Colonic mucosa (tissue), 4 donors: ENCODE results near the gene LIPJ. TPM values are rescaled to one million over a fixed set of nuclear protein-coding genes. Genes with fewer than 3 reads are reported as not detected.

Source experiments
- DNase-seq: peaks from one replicate; pipeline ENCODE4 v3.0.0-alpha.2; 2020
- H3K27ac ChIP-seq: fragments of 200-600 bp; one replicate; pipeline ENCODE4 v1.8.0; 2021
- H3K27me3 ChIP-seq: fragments of 200-600 bp; one replicate; pipeline ENCODE4 v1.8.0; 2021
- H3K36me3 ChIP-seq: fragments of 200-600 bp; one replicate; pipeline ENCODE4 v1.8.0; 2021
- H3K4me1 ChIP-seq: fragments of 200-600 bp; one replicate; pipeline ENCODE4 v1.8.0; 2021; ENCODE audit warnings: mild to moderate bottlenecking
- H3K4me3 ChIP-seq: fragments of 200-600 bp; one replicate; pipeline ENCODE4 v1.8.0; 2021
- H3K9ac ChIP-seq, 2 donors: one replicate each; pipeline ENCODE4 v1.7.0; 2013; ENCODE audit warnings: control low read depth in 2 of 2, low read depth in 2 of 2, low read length in 2 of 2
- H3K9me3 ChIP-seq: fragments of 200-600 bp; one replicate; pipeline ENCODE4 v1.8.0; 2021
- CTCF ChIP-seq: fragments of 200-600 bp; IDR thresholded peaks from one replicate; pipeline ENCODE4 v1.8.0; 2022; ENCODE audit warnings: antibody characterized with exemption, mild to moderate bottlenecking
- intact Hi-C: fragments of 100-400 bp; cut with DNase I; formaldehyde crosslinking; loops from one replicate; pipeline ENCODE4 v1.14.1; 2022
- total RNA-seq, 2 donors: library from RNA; stranded (reverse); fragmentation: NEBNext Ultra II Directional in 1 of 2; extraction: Animal tissue kit (Norgen Biotek cat#: 25700) in 1 of 2; gene quantifications; one replicate each; pipeline ENCODE4 v1.2.1, GENCODE V29; 2021
- donor health status: healthy.
- donor health status: DM: no; HTN: no; CAD: no.
- donor health status: DM: no; HTN: no; CAD: no.

Gene LIPJ
- total RNA-seq, 2 donors from 2014 or later: 0.16 TPM; not detected in 1

DNA sequence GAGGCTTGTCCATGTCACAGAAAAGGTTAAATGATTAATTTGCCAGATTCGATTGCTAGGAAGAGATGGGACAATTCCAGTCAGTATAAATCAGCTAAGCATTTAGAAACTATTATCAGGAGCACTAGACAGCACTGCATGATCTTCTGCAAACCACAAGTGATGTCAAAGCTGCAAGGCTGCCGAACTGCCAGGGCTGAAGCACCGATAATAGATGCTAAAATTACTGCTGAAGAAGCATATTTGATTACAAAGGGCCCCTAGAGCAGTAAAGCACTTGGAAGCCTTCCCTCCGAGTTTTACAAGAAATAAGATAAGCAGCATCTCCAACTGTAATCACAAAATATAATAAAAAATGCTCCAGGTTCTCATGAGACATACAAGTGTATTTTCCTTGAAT, 44.0 kb upstream of the LIPJ start:
- H3K9ac ChIP-seq: no peak overlapping the region
- no peak overlapping the region for H3K27ac ChIP-seq
- intact Hi-C loops: no loop called here
- H3K36me3 ChIP-seq: no peaks in the 10 kb centered on the region
- no peak for DNase-seq
- H3K27me3 ChIP-seq: no peaks in the 10 kb centered on the region
- no peaks in the 10 kb centered on the region for H3K9me3 ChIP-seq
- TF ChIP-seq CTCF: no peak
- no peaks in the 10 kb centered on the region for H3K4me1 ChIP-seq
- H3K4me3 ChIP-seq: no peak overlapping the region

DNA sequence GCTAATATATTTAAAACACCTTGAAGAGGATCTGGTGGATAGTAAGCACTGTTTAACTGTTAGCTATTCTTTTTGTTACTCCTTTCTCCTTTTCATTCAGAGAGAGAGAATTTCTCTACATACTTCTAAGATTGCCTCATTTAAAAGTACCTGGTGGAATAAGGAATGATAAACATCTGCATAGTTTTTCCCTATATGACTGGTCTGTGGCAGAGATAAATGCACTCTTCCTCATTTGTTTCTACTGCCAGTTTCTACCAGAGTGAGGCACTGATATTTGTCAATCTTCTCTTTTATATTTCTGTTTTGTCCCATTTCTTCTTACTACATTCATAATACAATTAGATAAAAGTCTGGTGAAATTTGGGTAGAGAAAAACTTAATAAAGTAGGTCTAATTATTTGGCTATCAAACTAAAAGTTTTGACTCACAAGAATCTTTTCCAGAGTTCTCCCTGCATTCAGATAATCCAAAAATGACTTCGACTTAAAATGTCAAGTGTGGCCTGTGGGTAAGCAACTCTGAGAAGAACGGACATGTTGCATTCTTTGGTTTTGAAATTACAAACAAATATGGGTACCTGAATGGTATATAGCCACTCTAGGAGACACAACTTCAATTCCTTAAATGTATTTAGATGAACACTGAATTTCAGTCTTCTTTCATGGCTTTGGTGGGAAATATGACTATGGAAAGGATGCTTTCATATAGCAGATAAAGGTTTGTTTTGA, 42.3 kb upstream of the LIPJ start:
- intact Hi-C loops: no loop called here
- TF ChIP-seq CTCF: no peak
- DNase-seq: no peak

GRCh38 chr10:88545359-88545758, 41.2 kb upstream of the LIPJ start:
- no peaks in the 10 kb centered on the region for H3K9me3 ChIP-seq
- no peak for DNase-seq
- no peaks in the 10 kb centered on the region for H3K36me3 ChIP-seq
- intact Hi-C loops: no loop called here
- no peak overlapping the region for H3K27ac ChIP-seq
- H3K4me1 ChIP-seq: no peaks in the 10 kb centered on the region
- H3K4me3 ChIP-seq: no peak overlapping the region
- no peak overlapping the region for H3K9ac ChIP-seq
- TF ChIP-seq CTCF: no peak
- no peaks in the 10 kb centered on the region for H3K27me3 ChIP-seq

More for the DNA sequence above, 42.3 kb upstream of the LIPJ start:
- no peaks in the 10 kb centered on the region for H3K36me3 ChIP-seq
- no peaks in the 10 kb centered on the region for H3K4me1 ChIP-seq
- no peaks in the 10 kb centered on the region for H3K9me3 ChIP-seq
- H3K4me3 ChIP-seq: no peak overlapping the region
- H3K9ac ChIP-seq: no peak overlapping the region
- no peaks in the 10 kb centered on the region for H3K27me3 ChIP-seq
- no peak overlapping the region for H3K27ac ChIP-seq

DNA sequence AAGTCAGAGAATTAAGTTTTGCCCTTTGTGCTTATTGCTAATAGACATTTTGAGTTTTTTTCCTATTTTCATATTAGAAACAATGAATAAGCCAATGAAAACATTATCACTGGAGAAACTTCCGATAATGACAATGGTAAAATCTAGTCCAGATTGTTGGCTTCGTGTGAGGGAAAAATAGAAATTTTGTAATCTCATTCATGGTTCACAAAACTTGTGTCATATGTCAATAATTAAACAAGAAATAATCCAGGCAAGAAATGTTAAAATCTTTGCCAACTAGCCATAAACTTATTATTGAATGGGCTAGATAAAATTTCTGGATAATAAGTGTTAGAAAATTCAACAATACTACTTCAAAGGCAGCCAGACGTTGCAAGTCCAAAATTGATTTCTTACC, 40.1 kb upstream of the LIPJ start:
- no peaks in the 10 kb centered on the region for H3K4me1 ChIP-seq
- intact Hi-C loops: no loop called here
- no peak for TF ChIP-seq CTCF
- H3K9me3 ChIP-seq: no peaks in the 10 kb centered on the region
- no peak overlapping the region for H3K27ac ChIP-seq
- H3K36me3 ChIP-seq: no peaks in the 10 kb centered on the region
- H3K4me3 ChIP-seq: no peak overlapping the region
- H3K9ac ChIP-seq: no peak overlapping the region
- DNase-seq: no peak
- no peaks in the 10 kb centered on the region for H3K27me3 ChIP-seq

- Histone ChIP-seq H3K4me1 (no peaks in the 10 kb centered on the region), H3K9ac (no peak overlapping the region), H3K27me3 (no peaks in the 10 kb centered on the region), H3K9me3 (no peaks in the 10 kb centered on the region), H3K27ac (no peak overlapping the region), H3K4me3 (no peak overlapping the region), H3K36me3 (no peaks in the 10 kb centered on the region)
- intact Hi-C loops: loop anchor here (5.0 kb wide), 2 partner anchors 149 to 699 kb away; no protein-coding TSS in a partner anchor
- no peak for DNase-seq
- no peak for TF ChIP-seq CTCF
Observed at GRCh38 chr10:88551246-88551645, 35.3 kb upstream of the LIPJ start.
